Heart left ventricle (tissue), 16 donors: ENCODE measurements around the gene FSD1L. TPM values are rescaled to one million over a fixed set of nuclear protein-coding genes. Genes with fewer than 3 reads are reported as not detected.

Source experiments
- ATAC-seq, 4 donors: fragments of 200-7000 bp; cut with Tn5 transposase; one replicate each; pipeline ENCODE4 v1.9.1; 2020 to 2022; ENCODE audit warnings: moderate library complexity in 4 of 4, mild to moderate bottlenecking in 3 of 4, moderate number of reproducible peaks in 1 of 4
- DNase-seq, 5 donors: peaks; one replicate each; pipeline ENCODE4 v3.0.0-alpha.2; 2020
- H3K27ac ChIP-seq, 12 donors: fragments of 200-600 bp; sonication (generic) in 4 of 12; one replicate each; pipeline versions ENCODE4 v1.5.0 to v1.8.0; 2016 to 2022; ENCODE audit warnings: mild to moderate bottlenecking in 2 of 12
- H3K27me3 ChIP-seq, 9 donors: fragments of 200-600 bp; sonication (generic) in 2 of 9; one replicate each; pipeline versions ENCODE4 v1.5.1 to v1.8.0; 2016 to 2022; ENCODE audit warnings: mild to moderate bottlenecking in 3 of 9
- H3K36me3 ChIP-seq, 9 donors: fragments of 200-600 bp; sonication (generic) in 2 of 9; one replicate each; pipeline versions ENCODE4 v1.5.0 to v1.8.0; 2018 to 2022; ENCODE audit warnings: mild to moderate bottlenecking in 2 of 9
- H3K4me1 ChIP-seq, 12 donors: fragments of 200-600 bp; sonication (generic) in 4 of 12; one replicate each; pipeline versions ENCODE4 v1.5.0 to v1.8.0; 2016 to 2022; ENCODE audit warnings: mild to moderate bottlenecking in 3 of 12
- H3K4me3 ChIP-seq, 12 donors: fragments of 200-600 bp; sonication (generic) in 4 of 12; one replicate each; pipeline versions ENCODE4 v1.5.0 to v1.8.0; 2017 to 2022; ENCODE audit warnings: mild to moderate bottlenecking in 9 of 12, moderate library complexity in 4 of 12
- H3K9me3 ChIP-seq, 12 donors: fragments of 200-600 bp; sonication (generic) in 4 of 12; one replicate each; pipeline versions ENCODE4 v1.5.0 to v1.8.0; 2016 to 2022; ENCODE audit warnings: mild to moderate bottlenecking in 1 of 12
- POLR2A ChIP-seq, 2 donors: fragments of 450-650 bp; IDR thresholded peaks; one replicate each; pipeline ENCODE4 v1.6.1; 2017; ENCODE audit warnings: antibody characterized with exemption in 2 of 2, mild to moderate bottlenecking in 2 of 2, moderate library complexity in 2 of 2
- WGBS, 4 donors: extraction: QIAGEN DNeasy Blood & Tissue Kit in 2 of 4; methylation state at CpG; one replicate each; pipeline versions ENCODE4 v1.1.5 to v1.1.7; 2013 to 2018; 5-methylcytosine and 5-hydroxymethylcytosine counted together
- intact Hi-C, 10 donors: fragments of 100-400 bp; cut with DNase I; formaldehyde crosslinking; loops; one replicate each; pipeline versions ENCODE4 v1.11.1 to v1.14.2; 2022
- polyA plus RNA-seq, 2 donors: library from polyadenylated mRNA; stranded (reverse); fragments of 200-250 nt; gene quantifications; one replicate each; pipeline ENCODE4 v1.2.3, GENCODE V29; 2013
- total RNA-seq, 9 donors: library from RNA; depleted of rRNA in 2 of 9; stranded (reverse); fragments of >200 nt in 2 of 9; fragmentation: NEBNext Ultra II Directional in 3 of 9; extraction: Animal tissue kit (Norgen Biotek cat#: 25700) in 3 of 9; gene quantifications; one replicate each; pipeline versions ENCODE4 v1.1.0 to v1.2.4, GENCODE V29; 2016 to 2023
- TF ChIP-seq, protein P1 (sequence below), 12 donors: fragments of 200-600 bp; sonication (generic) in 4 of 12; IDR thresholded peaks; one replicate each; pipeline versions ENCODE4 v1.5.0 to v1.8.0; 2018 to 2022; ENCODE audit warnings: antibody characterized with exemption in 12 of 12, mild to moderate bottlenecking in 5 of 12
- donor health status: ischemic (EF 13 %, LVEDD 7.1; RV severe dilation, severe dysfunction).
- donor health status: healthy with polysubstance abuse.
- donor health status: DM: no; HTN: yes; CAD: no.
- donor health status: DM: no; HTN: no; CAD: no.
- donor health status: ischemic (EF 25% LVEDD 6.9; RV normal size, moderate dysfunction).
- donor health status: ischemic (EF 25% LVEDD 5.7; RV mildly dilated, moderate dysfunction).
- donor health status: healthy.
- donor health status: DM: yes; HTN: yes; CAD: no.
- donor health status: ischemic (EF 35%, LVEDD 5.7; RV mildly dilated, moderate dysfunction).
- donor health status: nonischemic (EF 11% LVEDD 7.7; RV severe dilation, severe dysfunction).
- donor health status: DM: yes; HTN: yes; CAD: no.
- donor health status: PGD.
- donor health status: ischemic (EF 29% LVEDD 5.4; RV normal size, mild dysfunction).
- donor health status: nonischemic (EF 23%, LVEDD 6.1; RV moderate dilation, normal function).

FSD1L gene
- total and polyA plus RNA-seq, 11 donors = 2.1 to 14.0 (median 7.3) TPM

- intact Hi-C loops = loop anchor here in 1 of 10 donors (5.0 kb wide), 1 partner anchor 161 kb away; the partner anchor contains the start of gene SLC44A1
- no peak for ATAC-seq
Observed at GRCh38 chr9:105403552-105404248, 44.1 kb upstream of the FSD1L start.

DNA sequence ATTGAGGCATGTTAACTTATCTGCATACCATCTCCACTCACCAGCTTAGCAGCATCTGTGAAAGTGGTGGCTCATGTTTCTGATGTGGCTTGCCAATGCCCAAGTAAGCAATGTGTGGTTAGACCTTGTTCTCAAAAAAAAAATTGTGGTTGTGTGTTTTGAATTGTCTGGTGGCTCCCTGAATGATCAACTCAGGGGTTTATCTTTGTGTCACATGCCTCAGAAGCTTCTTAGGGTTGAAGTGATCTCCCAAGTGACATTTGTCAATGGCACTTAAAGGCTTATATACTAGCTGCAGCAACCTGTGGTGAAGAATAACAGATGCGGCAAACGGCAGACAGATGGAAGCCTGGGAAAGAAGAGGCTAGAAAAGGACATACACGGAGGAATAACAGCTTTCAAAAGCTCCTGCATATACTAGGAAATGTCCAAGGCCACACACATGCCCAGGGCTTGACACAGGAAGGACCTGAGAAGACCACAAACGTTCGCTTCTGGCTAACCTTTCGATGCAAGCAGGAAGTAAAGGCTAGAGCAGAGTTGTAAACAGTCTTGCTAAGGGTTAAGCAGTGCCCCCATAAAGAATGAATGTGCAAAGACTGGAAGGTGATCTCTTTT, 42.2 kb upstream of the FSD1L start:
- H3K27me3 ChIP-seq = no peaks in the 10 kb centered on the region
- H3K4me3 ChIP-seq = no peak overlapping the region
- DNase-seq (no peak), ATAC-seq (no peak)
- no peaks in the 10 kb centered on the region for H3K36me3 ChIP-seq
- peaks cover 0 to 19% (median 3%) of the 10 kb centered on the region in 12 donors for H3K9me3 ChIP-seq
- intact Hi-C loops = no loop called here
- WGBS, 4 donors = 44 to 63% (median 52%) methylated on average over 6 of the region's 6 CpGs
- TF ChIP-seq, protein P1, sequence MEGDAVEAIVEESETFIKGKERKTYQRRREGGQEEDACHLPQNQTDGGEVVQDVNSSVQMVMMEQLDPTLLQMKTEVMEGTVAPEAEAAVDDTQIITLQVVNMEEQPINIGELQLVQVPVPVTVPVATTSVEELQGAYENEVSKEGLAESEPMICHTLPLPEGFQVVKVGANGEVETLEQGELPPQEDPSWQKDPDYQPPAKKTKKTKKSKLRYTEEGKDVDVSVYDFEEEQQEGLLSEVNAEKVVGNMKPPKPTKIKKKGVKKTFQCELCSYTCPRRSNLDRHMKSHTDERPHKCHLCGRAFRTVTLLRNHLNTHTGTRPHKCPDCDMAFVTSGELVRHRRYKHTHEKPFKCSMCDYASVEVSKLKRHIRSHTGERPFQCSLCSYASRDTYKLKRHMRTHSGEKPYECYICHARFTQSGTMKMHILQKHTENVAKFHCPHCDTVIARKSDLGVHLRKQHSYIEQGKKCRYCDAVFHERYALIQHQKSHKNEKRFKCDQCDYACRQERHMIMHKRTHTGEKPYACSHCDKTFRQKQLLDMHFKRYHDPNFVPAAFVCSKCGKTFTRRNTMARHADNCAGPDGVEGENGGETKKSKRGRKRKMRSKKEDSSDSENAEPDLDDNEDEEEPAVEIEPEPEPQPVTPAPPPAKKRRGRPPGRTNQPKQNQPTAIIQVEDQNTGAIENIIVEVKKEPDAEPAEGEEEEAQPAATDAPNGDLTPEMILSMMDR (IDR thresholded peaks at IDR 0.05) = no peak
- TF ChIP-seq POLR2A (IDR thresholded peaks at IDR 0.05) = no peak
- no peak overlapping the region for H3K27ac ChIP-seq
- H3K4me1 ChIP-seq = peaks cover 0 to 6% (median 0%) of the 10 kb centered on the region in 12 donors

More at GRCh38 chr9:105403552-105404248, 44.1 kb upstream of the FSD1L start:
- H3K4me3 ChIP-seq = no peak overlapping the region
- H3K36me3 ChIP-seq = no peaks in the 10 kb centered on the region
- H3K4me1 ChIP-seq = peaks cover 0 to 6% (median 0%) of the 10 kb centered on the region in 12 donors
- H3K9me3 ChIP-seq = peaks cover 0 to 3% (median 0%) of the 10 kb centered on the region in 12 donors
- TF ChIP-seq, protein P1 (IDR thresholded peaks at IDR 0.05) = no peak
- TF ChIP-seq POLR2A (IDR thresholded peaks at IDR 0.05) = no peak
- no peak for DNase-seq
- 81 to 87% (median 83%) methylated on average over 6 of the region's 6 CpGs for WGBS, 4 donors
- no peaks in the 10 kb centered on the region for H3K27me3 ChIP-seq
- H3K27ac ChIP-seq = no peak overlapping the region

DNA sequence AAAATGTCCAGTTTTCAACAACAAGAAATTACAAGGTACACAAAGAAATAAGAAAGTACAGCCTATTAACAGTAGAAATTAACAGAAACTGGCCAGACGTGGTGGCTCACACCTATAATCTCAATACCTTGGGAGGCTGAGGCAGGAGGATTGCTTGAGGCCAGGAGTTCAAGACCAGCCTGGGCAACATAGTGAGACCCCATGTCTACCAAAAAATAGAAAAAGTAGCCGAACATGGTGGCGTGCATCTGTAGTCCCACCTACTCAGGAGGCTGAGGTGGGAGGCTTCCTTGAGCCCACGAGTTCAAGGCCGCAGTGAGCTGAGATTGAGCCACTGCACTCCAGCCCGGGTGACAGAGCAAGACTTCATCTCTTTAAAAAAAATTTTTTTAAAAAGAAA, 41.5 kb upstream of the FSD1L start:
- no peak overlapping the region for H3K4me3 ChIP-seq
- no peak overlapping the region for H3K27ac ChIP-seq
- DNase-seq = no peak
- 93 to 96% (median 94%) methylated on average over 6 of the region's 6 CpGs for WGBS, 4 donors
- TF ChIP-seq, protein P1 (IDR thresholded peaks at IDR 0.05) = no peak
- TF ChIP-seq POLR2A (IDR thresholded peaks at IDR 0.05) = no peak
- no peak for ATAC-seq
- H3K36me3 ChIP-seq = no peaks in the 10 kb centered on the region
- peaks cover 0 to 6% (median 0%) of the 10 kb centered on the region in 12 donors for H3K4me1 ChIP-seq
- H3K27me3 ChIP-seq = no peaks in the 10 kb centered on the region
- peaks cover 0 to 27% (median 3%) of the 10 kb centered on the region in 12 donors for H3K9me3 ChIP-seq
- intact Hi-C loops = no loop called here

- H3K27ac ChIP-seq = no peak overlapping the region
- H3K27me3 ChIP-seq = no peaks in the 10 kb centered on the region
- H3K4me1 ChIP-seq = peaks cover 0 to 5% (median 0%) of the 10 kb centered on the region in 12 donors
- ATAC-seq (peak in 1 of 4 donors; percentile 48), DNase-seq (no peak)
- intact Hi-C loops = loop anchor here (5.0 to 10.0 kb wide), 10 partner anchors 169 to 609 kb away; partner anchors contain the start of genes ABCA1 (in 5 of the 10) and SLC44A1 (in 2 of the 10)
- H3K36me3 ChIP-seq = no peaks in the 10 kb centered on the region
- WGBS, 4 donors = 28 to 47% (median 38%) methylated on average over 2 of the region's 2 CpGs
- no peak for TF ChIP-seq POLR2A (IDR thresholded peaks at IDR 0.05)
- TF ChIP-seq, protein P1 (IDR thresholded peaks at IDR 0.05) = peak in 5 of 12 donors; percentile 6 to 36 (median 22)
- peaks cover 0 to 32% (median 7%) of the 10 kb centered on the region in 12 donors for H3K9me3 ChIP-seq
- no peak overlapping the region for H3K4me3 ChIP-seq
Observed at GRCh38 chr9:105413525-105413924, 34.3 kb upstream of the FSD1L start.
